MM.1S (cell line): ENCODE data around the gene DAB2IP.

ENCODE experiments used
- CTCF ChIP-seq: fragments of 300-600 bp; sonication (generic); IDR thresholded peaks from 2 replicates; pipeline ENCODE4 v1.5.1; 2016; ENCODE audit warnings: antibody characterized with exemption, low read length, mixed read lengths
- EZH2 ChIP-seq: fragments of 300-600 bp; sonication (generic); optimal IDR thresholded peaks from 2 replicates; pipeline ENCODE3; 2017; ENCODE audit warnings: low read depth, mild to moderate bottlenecking, antibody characterized with exemption, low read length, mixed read lengths
- EZH2phosphoT487 ChIP-seq: fragments of 300-600 bp; sonication (generic); IDR thresholded peaks from 2 replicates; pipeline ENCODE4 v1.6.1; 2018; ENCODE audit warnings: antibody characterized with exemption, low read length

GRCh38 chr9:121824651-121825030 lies 173.2 kb downstream of the DAB2IP start:
- TF ChIP-seq EZH2 (no peak), CTCF (no peak), EZH2phosphoT487 (no peak)
